HepG2 (cell line): ENCODE data around the gene KIF22. TPM values are rescaled to one million over a fixed set of nuclear protein-coding genes. Genes with fewer than 3 reads are reported as not detected.

ENCODE experiments used
- CHD2 ChIP-seq: IDR thresholded peaks from 2 replicates; pipeline ENCODE4 v1.6.1; 2011; ENCODE audit warnings: low read depth, low read length, improper control_type of control experiment
- IKZF4 ChIP-seq: sonication (generic); formaldehyde crosslinking; IDR thresholded peaks from 2 replicates; pipeline ENCODE4 v1.5.1; 2020; ENCODE audit warnings: borderline replicate concordance, mild to moderate bottlenecking, low read depth, missing genetic modification reagents; ENCODE audit errors: not compliant biosample characterization
- NR0B2 ChIP-seq: sonication (generic); formaldehyde crosslinking; IDR thresholded peaks from 2 replicates; pipeline ENCODE4 v1.4.0; 2020; ENCODE audit warnings: mild to moderate bottlenecking, missing genetic modification reagents
- PRDM10 ChIP-seq: sonication (generic); formaldehyde crosslinking; IDR thresholded peaks from 2 replicates; pipeline ENCODE4 v1.4.0; 2020; ENCODE audit warnings: low read depth, missing genetic modification reagents
- REXO4 ChIP-seq: sonication (generic); formaldehyde crosslinking; IDR thresholded peaks from 2 replicates; pipeline ENCODE4 v1.8.0; 2022; ENCODE audit warnings: missing genetic modification reagents, mild to moderate bottlenecking, borderline replicate concordance
- STAT6 ChIP-seq: sonication (generic); formaldehyde crosslinking; IDR thresholded peaks from 2 replicates; pipeline ENCODE4 v1.4.0; 2020; ENCODE audit warnings: missing genetic modification reagents, mild to moderate bottlenecking, borderline replicate concordance
- ZBTB38 ChIP-seq: sonication (generic); formaldehyde crosslinking; IDR thresholded peaks from 2 replicates; pipeline ENCODE4 v1.5.1; 2020; ENCODE audit warnings: mild to moderate bottlenecking, missing genetic modification reagents
- ZNF260 ChIP-seq: sonication (generic); formaldehyde crosslinking; IDR thresholded peaks from 2 replicates; pipeline ENCODE4 v1.4.0; 2020; ENCODE audit warnings: missing genetic modification reagents, low read depth, mild to moderate bottlenecking, borderline replicate concordance
- ZNF367 ChIP-seq: sonication (generic); formaldehyde crosslinking; IDR thresholded peaks from 2 replicates; pipeline ENCODE4 v1.4.0; 2020; ENCODE audit warnings: missing genetic modification reagents, borderline replicate concordance
- ZXDC ChIP-seq: sonication (generic); formaldehyde crosslinking; IDR thresholded peaks from 2 replicates; pipeline ENCODE4 v1.5.0; 2020; ENCODE audit warnings: mild to moderate bottlenecking, missing genetic modification reagents
- polyA plus RNA-seq, 8 experiments: library from polyadenylated mRNA; depleted of rRNA in 3 of 8; stranded (reverse) in 7 of 8; unstranded in 1 of 8; fragments of >200 nt; fragmentation: Illumina TruSeq in 4 of 8; extraction: Trizol in 4 of 8; gene quantifications; 2 replicates each; pipeline versions ENCODE4 v1.2.1 to v1.2.3, GENCODE V29; 2011 to 2016; ENCODE audit warnings: low read depth in 4 of 8, missing spikeins in 1 of 8, mixed read lengths in 1 of 8; ENCODE audit not compliant: insufficient read depth in 1 of 8
- total RNA-seq, 5 experiments: library from RNA; depleted of rRNA; stranded (reverse); fragments of >200 nt; fragmentation: Illumina TruSeq; extraction: Trizol; gene quantifications; 2 replicates each; pipeline ENCODE4 v1.2.3, GENCODE V29; 2016; ENCODE audit warnings: low read depth in 1 of 5

Gene KIF22
- total and polyA plus RNA-seq, 2 of the 13 experiments (the other 11 are each of a cell fraction or from before 2014, with no cell fraction given), result 95.8 to 118 TPM

DNA sequence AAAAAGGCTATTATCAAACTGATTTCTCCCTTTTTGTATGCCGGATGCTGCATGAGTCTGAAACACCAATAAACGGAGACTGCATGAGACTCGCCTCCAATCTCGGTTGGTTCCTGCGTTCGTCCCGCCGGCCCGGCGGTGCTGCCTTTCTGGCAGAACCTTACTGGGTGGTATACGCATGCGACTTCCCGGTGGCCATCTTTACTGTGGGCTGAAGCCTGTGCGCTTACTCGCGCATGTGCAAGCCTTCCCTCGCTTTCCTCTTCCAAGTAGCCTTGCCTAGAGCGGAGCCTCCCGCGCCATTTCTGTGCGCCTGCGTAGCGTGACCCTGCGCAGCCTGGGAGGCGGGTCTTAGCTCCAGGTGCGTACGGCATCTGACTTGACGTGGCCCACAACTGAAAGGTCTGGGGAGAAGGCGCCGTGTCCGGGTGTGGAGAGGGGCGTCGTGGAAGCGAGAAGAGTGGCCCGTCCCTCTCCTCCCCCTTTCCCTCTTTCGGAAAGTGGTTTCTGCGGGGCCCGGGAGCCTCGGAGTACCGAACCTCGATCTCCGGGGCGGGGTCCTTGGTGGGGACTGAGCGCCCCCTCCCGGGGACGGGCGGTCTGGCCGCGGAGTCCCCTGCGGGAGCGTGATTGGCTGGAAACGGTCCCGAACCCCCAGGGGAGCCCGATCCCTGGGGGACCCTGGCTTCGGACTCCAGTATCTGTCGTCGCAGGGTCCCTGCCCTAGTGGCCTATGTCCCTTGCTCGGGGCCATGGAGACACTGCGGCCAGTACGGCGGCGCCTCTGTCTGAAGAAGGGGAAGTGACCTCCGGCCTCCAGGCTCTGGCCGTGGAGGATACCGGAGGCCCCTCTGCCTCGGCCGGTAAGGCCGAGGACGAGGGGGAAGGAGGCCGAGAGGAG lies 25.5 kb downstream of the KIF22 start, which contains the start of gene PAGR1 (continued):
- peak; percentile 67; the same call in 1 of the 2 replicates for TF ChIP-seq STAT6 (CRISPR knock-in tag)
- peak; percentile 89 for TF ChIP-seq PRDM10 (CRISPR knock-in tag)
- TF ChIP-seq NR0B2 (CRISPR knock-in tag), result peak; percentile 41; the same call in 1 of the 2 replicates
- no peak for TF ChIP-seq ZNF260 (CRISPR knock-in tag)
- TF ChIP-seq CHD2, result peak; percentile 41
- peak; percentile 94 for TF ChIP-seq ZBTB38 (CRISPR knock-in tag)
- TF ChIP-seq REXO4 (CRISPR knock-in tag), result no peak
- peak; percentile 39 for TF ChIP-seq IKZF4 (CRISPR knock-in tag)
- no peak for TF ChIP-seq ZNF367 (CRISPR knock-in tag)
- TF ChIP-seq ZXDC (CRISPR knock-in tag), result no peak; the same call in 1 of the 2 replicates
